ENCODE measurements around the gene DDX4.

DDX4 gene

GRCh38 chr5:55700745-55701144 is 37.1 kb upstream of the DDX4 start (continued):
- TF ChIP-seq PATZ1 (CRISPR knock-in tag; IDR thresholded peaks at IDR 0.05; ENCODE audit: borderline replicate concordance) (no peak), CREB5 (CRISPR knock-in tag; IDR thresholded peaks at IDR 0.05; ENCODE audit: low read depth) (no peak), OSR1 (CRISPR knock-in tag; IDR thresholded peaks at IDR 0.05) (no peak), ZFP30 (CRISPR knock-in tag; IDR thresholded peaks at IDR 0.05) (no peak)

GRCh38 chr5:55701462-55702103 is 36.3 kb upstream of the DDX4 start:
- no peak for TF ChIP-seq TOX (CRISPR knock-in tag; IDR thresholded peaks at IDR 0.05; ENCODE audit: borderline replicate concordance)
- TF ChIP-seq OSR1 (CRISPR knock-in tag; IDR thresholded peaks at IDR 0.05), result no peak
- no peak for TF ChIP-seq TSHZ2 (CRISPR knock-in tag; IDR thresholded peaks at IDR 0.05)
- TF ChIP-seq SNAI2 (CRISPR knock-in tag; IDR thresholded peaks at IDR 0.05), result no peak
- TF ChIP-seq BACH2 (CRISPR knock-in tag; IDR thresholded peaks at IDR 0.05; ENCODE audit: borderline replicate concordance), result no peak
- TF ChIP-seq RARB (CRISPR knock-in tag; IDR thresholded peaks at IDR 0.05), result no peak
- no peak for TF ChIP-seq POU6F1 (CRISPR knock-in tag; IDR thresholded peaks at IDR 0.05; ENCODE audit: borderline replicate concordance, low read depth)
- TF ChIP-seq CSDC2 (CRISPR knock-in tag; IDR thresholded peaks at IDR 0.05), result no peak
- no peak for TF ChIP-seq ZNF565 (CRISPR knock-in tag; conservative IDR thresholded peaks at IDR 0.05; ENCODE audit: low read depth)
- no peak for ATAC-seq

- ATAC-seq, result no peak
- TF ChIP-seq CSDC2 (CRISPR knock-in tag; IDR thresholded peaks at IDR 0.05) (no peak), ARNTL (CRISPR knock-in tag; IDR thresholded peaks at IDR 0.05; ENCODE audit: borderline replicate concordance, low read depth) (no peak), ISL1 (CRISPR knock-in tag; IDR thresholded peaks at IDR 0.05) (no peak), ZNF565 (CRISPR knock-in tag; conservative IDR thresholded peaks at IDR 0.05; ENCODE audit: low read depth) (no peak), ZFP3 (CRISPR knock-in tag; IDR thresholded peaks at IDR 0.05) (no peak), TOX (CRISPR knock-in tag; IDR thresholded peaks at IDR 0.05; ENCODE audit: borderline replicate concordance) (no peak), PPARA (CRISPR knock-in tag; IDR thresholded peaks at IDR 0.05; ENCODE audit: borderline replicate concordance) (no peak), RARB (CRISPR knock-in tag; IDR thresholded peaks at IDR 0.05) (no peak), ZNF70 (CRISPR knock-in tag; IDR thresholded peaks at IDR 0.05) (no peak), POU6F1 (CRISPR knock-in tag; IDR thresholded peaks at IDR 0.05; ENCODE audit: borderline replicate concordance, low read depth) (no peak), GLIS3 (CRISPR knock-in tag; IDR thresholded peaks at IDR 0.05) (no peak), PATZ1 (CRISPR knock-in tag; IDR thresholded peaks at IDR 0.05; ENCODE audit: borderline replicate concordance) (no peak), TCF4 (CRISPR knock-in tag; IDR thresholded peaks at IDR 0.05; ENCODE audit: borderline replicate concordance) (no peak), TSHZ2 (CRISPR knock-in tag; IDR thresholded peaks at IDR 0.05) (no peak), ZFP30 (CRISPR knock-in tag; IDR thresholded peaks at IDR 0.05) (no peak), ESRRG (CRISPR knock-in tag; IDR thresholded peaks at IDR 0.05) (no peak)
These were observed 35.1 kb upstream of the DDX4 start for GRCh38 chr5:55702598-55703345.
